KOPT-K1 (cell line): Measurements from ENCODE around the gene ARHGEF18.
"Not testable (repeated sequence)": the region's sequence is repeated elsewhere in the genome, so short reads cannot be mapped to it uniquely, and the experiment has no call there.

Source experiments
- H3K27ac ChIP-seq: fragments of 200-600 bp; sonication (generic); 2 replicates; pipeline ENCODE4 v1.5.1; 2016; ENCODE audit warnings: antibody characterized with exemption, mild to moderate bottlenecking, low read depth, low read length; ENCODE audit not compliant: poor library complexity, severe bottlenecking
- H3K36me3 ChIP-seq: fragments of 200-600 bp; sonication (generic); 2 replicates; pipeline ENCODE4 v1.5.1; 2017; ENCODE audit warnings: antibody characterized with exemption, mild to moderate bottlenecking, low read length, moderate library complexity; ENCODE audit not compliant: insufficient read depth
- H3K9me3 ChIP-seq: fragments of 200-600 bp; sonication (generic); 2 replicates; pipeline ENCODE4 v1.5.1; 2017; ENCODE audit warnings: antibody characterized with exemption, low read length, mild to moderate bottlenecking; ENCODE audit not compliant: insufficient read depth, poor library complexity, severe bottlenecking

ARHGEF18 gene

DNA sequence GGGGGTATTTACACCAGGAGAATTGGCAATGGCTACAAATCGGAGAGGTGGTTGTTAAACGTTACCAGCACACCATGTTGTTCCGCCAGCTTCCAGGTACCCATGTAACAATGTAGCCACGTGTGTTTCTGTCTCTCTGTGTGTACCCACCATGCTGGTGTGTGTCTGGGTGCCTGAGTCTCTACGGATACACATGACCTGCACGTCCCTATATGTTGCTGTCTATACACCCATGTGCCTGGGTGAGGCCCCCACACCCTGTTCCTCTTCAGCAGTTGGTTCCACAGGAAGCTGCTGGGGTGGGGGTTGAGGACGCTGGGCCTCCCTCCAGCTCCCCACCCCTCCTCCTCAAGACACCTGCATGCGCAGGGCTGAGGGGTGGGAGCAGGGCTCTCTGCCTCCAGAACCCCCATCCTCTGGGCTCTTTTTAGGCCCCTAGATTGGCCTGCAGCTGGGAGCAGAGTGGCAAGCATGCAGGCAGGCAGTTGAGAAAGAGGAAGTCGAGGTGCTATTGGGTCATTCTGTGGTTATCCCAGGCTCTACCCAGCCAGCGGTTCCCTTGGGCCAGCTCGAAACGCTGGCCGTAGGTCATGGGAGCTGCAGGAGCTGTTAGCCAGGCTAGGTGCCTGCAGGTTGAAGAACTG lies at the start of gene ARHGEF18:
Gene ARHGEF18 (plus strand): TSS at position 351 of the 644 bp plus-strand sequence. CDS start 13,954 bp downstream, outside the sequence.
- peaks cover 15% of the 10 kb centered on the region for H3K9me3 ChIP-seq
- peaks cover 22% of the 10 kb centered on the region for H3K36me3 ChIP-seq
- H3K27ac ChIP-seq: peak within 1 kb of the TSS; percentile 99

DNA sequence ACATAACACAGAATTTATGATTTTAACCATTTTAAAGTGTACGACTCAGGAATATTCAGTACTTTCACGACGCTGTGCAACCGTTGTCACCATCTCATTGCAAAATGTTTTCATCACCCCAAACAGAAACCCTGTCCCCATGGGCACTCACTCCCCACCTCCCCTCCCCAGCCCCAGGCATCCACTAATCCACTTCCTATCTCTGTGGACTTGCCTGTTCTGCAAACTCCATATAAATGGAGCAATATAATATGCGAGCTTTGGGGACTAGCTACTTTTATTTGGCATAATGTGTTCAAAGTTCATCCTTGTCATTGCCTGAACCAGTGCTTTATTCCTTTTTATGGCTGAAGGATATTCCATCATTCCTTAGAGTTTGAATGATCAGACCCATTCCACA lies 47.2 kb upstream of the ARHGEF18 start:
- no peaks in the 10 kb centered on the region for H3K36me3 ChIP-seq
- no peaks in the 10 kb centered on the region for H3K9me3 ChIP-seq
- H3K27ac ChIP-seq: no peak overlapping the region

DNA sequence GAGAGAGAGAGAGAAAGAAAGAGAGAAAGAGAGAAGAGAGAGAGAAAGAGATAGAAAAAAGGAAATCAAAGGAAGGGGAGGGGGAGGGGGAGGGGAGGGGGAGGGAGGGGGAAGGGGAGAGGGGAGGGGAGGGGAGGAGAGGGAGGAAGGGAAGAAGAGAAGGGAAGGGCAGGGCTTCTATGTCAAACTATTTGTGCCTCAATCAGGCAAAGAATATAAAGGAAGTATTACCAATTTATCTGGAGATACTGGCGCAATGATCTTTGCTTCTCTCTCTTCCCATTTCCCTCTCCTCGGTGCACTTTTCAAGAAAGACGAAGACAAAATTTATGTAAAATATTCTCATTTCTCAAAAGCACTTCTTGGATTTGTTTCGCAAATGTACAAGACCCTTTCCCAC lies 45.3 kb upstream of the ARHGEF18 start:
- no peaks in the 10 kb centered on the region for H3K36me3 ChIP-seq
- H3K9me3 ChIP-seq: no peaks in the 10 kb centered on the region
- no peak overlapping the region for H3K27ac ChIP-seq

DNA sequence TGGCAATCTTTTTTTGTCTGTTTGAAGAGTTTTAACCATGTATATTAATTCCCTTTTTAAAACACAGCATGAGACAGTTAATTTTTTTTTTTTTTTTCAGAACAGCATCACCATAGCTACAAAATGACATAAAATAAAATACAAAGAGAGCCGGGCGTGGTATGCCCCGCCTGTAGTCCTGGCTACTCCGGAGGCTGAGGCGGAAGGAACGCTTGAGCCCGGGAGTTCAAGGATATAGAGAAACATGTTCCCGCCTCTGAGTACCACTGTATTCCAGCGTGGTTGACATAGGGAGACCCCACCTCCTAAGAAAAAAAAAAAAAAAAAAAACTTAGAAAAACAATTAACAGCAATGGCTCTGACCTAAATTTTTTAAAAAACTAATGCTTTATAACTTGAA lies 44.5 kb upstream of the ARHGEF18 start:
- Histone ChIP-seq H3K27ac (no peak overlapping the region), H3K9me3 (no peaks in the 10 kb centered on the region), H3K36me3 (no peaks in the 10 kb centered on the region)

DNA sequence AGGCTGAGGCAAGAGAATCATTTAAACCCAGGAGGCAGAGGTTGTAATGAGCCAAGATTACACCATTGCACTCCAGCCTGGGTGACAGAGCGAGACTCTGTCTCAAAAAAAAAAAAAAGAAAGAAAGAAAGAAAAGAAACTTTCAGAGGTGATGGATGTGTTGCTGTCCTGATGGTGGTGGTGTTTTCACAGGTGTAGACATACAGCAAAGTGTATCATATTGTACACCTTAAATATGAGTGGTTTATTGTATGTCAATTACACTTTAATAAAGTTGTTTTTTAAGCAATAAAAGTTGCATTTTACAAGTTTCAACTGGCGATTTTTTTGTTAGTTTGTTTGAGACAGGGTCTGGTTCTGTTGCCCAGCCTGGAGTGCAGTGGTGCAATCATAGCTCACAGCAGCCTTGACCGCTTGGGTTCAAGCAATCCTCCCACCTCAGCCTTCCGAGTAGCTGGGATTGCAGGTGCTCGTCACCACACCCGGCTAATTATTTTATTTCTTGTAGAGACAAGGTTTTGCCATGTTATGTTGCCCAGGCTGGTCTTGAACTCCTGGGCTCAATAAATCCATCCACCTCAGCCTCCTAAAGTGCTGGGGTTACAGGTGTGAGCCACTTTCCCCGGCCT lies 41.0 kb upstream of the ARHGEF18 start:
- Histone ChIP-seq H3K36me3 (no peaks in the 10 kb centered on the region), H3K9me3 (no peaks in the 10 kb centered on the region), H3K27ac (no peak overlapping the region)

DNA sequence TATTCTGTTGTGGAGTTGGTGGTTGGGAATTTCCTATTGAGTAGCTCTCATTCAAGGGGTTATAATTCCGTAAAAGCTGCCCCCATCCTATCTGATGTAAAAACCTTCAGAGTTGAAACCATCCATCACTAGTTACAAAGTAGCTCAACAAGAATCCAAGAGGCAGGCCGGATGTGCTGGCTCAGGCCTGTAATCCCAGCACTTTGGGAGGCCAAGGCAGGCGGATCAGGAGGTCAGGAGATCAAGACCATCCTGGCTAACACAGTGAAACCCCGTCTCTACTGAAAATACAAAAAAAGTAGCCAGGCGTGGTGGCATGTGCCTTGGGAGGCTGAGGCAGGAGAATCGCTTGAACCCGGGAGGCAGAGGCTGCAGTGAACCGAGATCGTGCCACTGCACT lies 40.4 kb upstream of the ARHGEF18 start:
- H3K36me3 ChIP-seq, H3K27ac ChIP-seq, H3K9me3 ChIP-seq: not testable (repeated sequence)

DNA sequence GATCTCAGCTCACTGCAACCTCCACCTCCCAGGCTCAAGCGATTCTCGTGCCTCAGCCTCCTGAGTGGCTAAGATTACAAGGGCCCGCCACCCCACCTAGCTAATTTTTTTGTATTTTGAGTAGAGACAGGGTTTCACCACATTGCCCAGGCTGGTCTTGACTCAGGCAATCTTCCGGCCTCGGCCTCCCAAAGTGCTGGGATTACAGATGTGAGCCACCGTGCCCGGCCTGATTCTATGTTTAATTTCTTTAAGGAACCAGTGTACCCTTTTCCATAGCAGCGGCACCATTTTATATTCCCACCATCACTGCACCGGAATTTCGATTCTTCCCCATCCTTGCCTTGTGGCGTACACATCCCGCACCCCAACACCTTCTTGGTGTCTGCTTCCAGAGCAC lies 36.8 kb upstream of the ARHGEF18 start:
- Histone ChIP-seq H3K27ac (no peak overlapping the region), H3K36me3 (no peaks in the 10 kb centered on the region), H3K9me3 (no peaks in the 10 kb centered on the region)

DNA sequence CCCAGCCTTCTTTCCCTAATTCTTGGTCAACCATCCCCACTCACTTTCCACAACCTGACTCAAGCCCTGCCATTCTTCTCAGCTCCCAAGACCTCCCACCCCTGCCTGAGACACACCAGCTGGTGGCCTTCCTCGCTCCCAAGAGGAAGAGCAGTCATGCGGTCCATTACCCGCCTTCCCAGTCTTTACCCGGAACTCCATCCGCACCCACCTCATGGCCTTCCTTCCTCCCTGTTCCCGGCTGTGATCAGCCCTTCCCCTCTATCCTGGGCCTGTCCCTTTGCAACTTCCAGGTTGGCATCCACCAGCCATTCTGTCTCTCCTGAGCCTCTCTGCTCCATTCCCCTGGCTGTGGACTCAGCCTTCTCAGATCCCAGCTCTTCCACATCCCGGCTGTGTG lies 35.9 kb upstream of the ARHGEF18 start:
- Histone ChIP-seq H3K27ac (no peak overlapping the region), H3K9me3 (peaks cover under 1% of the 10 kb centered on the region), H3K36me3 (no peaks in the 10 kb centered on the region)

DNA sequence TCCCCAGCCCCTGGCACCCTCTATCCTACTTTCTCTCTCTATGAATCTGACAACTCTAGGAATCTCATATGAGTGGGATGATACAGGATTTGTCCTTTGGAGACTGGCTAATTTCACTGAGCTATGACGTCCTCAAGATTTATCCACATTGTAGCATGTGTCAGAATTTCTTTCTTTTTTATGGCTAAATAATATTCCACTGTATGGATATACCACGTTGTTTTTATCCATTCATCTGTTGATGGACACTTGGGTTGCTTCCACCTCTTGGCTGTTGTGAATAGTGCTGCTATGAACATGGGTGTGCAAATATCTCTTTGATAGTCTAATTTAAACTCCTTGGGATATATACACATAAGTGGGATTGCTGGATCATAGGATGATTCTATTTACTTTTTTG lies 30.6 kb upstream of the ARHGEF18 start:
- no peak overlapping the region for H3K27ac ChIP-seq
- H3K36me3 ChIP-seq: no peaks in the 10 kb centered on the region
- peaks cover 7% of the 10 kb centered on the region for H3K9me3 ChIP-seq

DNA sequence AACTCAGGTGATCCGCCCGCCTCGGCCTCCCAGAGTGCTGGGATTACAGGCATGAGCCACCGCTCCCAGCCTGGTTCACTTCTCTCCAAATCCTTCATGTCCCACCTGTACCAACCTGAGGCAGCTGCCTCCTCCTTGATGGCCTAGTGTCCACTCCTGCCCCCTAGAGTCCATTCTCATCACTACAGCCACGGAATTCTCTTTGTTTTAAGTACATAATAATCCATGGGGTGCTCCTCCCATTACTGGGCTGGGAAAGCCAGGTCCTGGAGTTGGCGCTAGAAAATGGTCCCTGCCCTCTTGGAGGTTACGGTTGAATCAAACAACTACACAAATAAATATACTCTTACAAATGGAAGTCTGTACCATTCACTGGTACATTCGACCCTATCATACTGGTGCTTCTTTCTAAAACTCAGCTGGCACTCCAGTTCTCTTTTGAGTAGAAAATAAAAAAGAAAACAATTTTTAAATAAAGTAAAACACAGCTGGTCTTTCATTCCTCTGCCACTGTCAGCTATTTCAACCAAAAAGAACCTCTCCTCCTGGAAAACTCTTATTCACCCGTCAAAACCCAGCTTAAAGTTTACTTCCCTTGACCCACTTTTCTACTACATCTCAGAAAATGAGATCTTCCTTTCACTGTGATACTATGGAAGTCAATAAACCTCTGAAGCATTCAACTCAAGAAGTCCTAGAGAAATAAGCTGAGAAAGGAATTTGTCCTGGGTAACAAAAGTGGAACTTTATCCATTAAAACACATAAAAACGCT lies 22.4 kb upstream of the ARHGEF18 start:
- Histone ChIP-seq H3K36me3 (no peaks in the 10 kb centered on the region), H3K9me3 (peaks cover 6% of the 10 kb centered on the region), H3K27ac (no peak overlapping the region)

DNA sequence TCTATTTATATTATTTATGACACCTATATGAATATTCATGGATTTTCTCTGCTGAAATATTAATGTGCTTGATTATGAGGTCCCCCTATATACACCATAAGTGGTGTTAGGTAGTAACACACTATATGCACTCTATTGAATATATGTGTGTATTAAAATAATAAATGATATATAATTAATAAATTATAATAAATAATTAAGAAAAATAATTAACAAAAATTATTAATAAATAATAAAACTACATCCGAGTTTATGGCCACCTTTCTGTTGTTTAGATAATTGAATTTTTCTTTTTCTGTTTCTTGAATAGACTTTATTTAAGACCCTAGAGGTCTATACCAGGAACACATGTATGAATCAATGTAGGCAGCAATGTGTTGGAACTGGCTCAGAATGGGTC lies 20.9 kb upstream of the ARHGEF18 start:
- no peaks in the 10 kb centered on the region for H3K36me3 ChIP-seq
- no peak overlapping the region for H3K27ac ChIP-seq
- peaks cover 6% of the 10 kb centered on the region for H3K9me3 ChIP-seq

DNA sequence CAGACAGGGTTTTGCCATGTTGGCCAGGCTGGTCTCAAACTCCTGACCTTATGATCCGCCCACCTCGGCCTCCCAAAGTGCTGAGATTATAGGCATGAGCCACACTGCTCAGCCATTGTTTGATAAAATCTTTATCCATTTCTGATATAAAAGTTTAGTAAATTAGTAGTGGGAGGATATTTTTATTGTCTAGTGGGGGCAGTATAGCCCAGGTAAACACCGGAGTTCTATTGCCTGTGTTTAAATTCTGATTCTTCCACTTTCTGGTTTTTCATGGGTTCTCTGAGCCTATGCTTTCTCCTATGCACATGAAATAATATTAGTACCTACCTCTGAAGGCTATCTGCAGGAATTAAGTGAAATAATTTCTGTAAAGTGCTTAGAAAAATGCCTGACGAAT lies 20.1 kb upstream of the ARHGEF18 start:
- Histone ChIP-seq H3K9me3 (peaks cover 6% of the 10 kb centered on the region), H3K27ac (no peak overlapping the region), H3K36me3 (no peaks in the 10 kb centered on the region)

DNA sequence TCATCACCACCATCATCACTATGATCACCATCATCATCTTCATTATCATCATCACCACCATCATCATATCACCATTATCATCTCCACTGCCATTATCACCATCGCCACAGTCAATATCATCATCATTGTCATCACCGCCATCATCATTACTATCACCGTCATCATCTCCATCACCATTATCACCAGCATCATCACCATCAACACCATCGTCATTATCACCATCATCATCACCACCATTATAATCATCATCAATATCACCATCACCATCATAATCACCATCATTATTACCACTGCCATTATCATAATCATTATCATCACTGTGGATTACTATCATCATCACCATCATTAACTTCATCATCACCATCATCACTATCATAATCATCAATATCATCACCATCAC lies 17.3 kb upstream of the ARHGEF18 start:
- H3K9me3 ChIP-seq: no peaks in the 10 kb centered on the region
- no peaks in the 10 kb centered on the region for H3K36me3 ChIP-seq
- no peak overlapping the region for H3K27ac ChIP-seq

DNA sequence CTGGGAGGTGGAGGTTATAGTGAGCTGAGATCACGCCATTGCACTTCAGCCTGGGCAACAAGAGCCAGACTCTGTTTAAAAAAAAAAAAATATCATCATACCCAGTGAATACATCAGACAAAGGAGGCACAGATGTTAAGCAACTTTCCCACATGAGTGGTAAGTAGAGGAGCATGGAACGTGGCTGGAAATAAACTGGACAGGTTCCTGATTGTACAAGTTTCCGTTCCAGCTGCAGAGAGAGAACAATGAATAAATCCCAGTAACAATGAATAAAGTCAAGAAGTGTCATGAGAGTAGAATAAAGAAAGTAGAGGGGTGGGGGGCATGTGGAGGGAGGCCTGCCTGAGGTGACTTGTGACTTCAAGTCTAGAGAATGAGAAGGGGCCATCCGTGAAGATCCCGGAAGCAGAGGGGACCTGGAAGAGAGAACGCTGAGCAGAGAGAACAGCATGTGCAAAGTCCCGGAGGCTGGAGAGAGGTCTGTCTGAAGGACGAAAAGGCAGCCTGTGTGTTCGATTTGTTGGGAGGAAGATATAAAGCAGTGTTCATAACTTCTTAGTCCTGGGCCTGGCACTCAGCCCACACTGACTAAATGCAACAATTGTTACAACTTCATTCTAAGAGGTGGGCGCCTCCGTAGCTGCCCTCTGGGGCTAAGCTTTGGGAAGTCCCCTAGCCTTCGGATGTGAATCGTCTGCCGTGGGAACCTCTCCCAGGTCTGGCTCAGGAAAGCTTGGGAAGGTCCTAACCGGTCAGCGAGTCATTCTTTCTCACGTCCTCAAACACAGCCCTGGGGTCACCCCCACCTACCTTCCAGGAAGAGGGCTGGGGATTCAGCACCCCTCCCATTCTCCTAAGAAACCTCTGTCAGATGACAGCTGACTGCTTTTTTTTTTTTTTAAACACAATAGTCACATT lies 15.3 kb upstream of the ARHGEF18 start:
- no peak overlapping the region for H3K27ac ChIP-seq
- no peaks in the 10 kb centered on the region for H3K9me3 ChIP-seq
- no peaks in the 10 kb centered on the region for H3K36me3 ChIP-seq
